Caco-2 (cell line): ENCODE data around the gene PSMC4. TPM values are rescaled to one million over a fixed set of nuclear protein-coding genes. Genes with fewer than 3 reads are reported as not detected.

Experiments
- BruUV-seq: library from RNA; stranded (reverse); fragments of 400-500 nt; replicated peaks from 2 replicates; lab custom pipeline; 2021; lab: Mats Ljungman, UMichigan
- CTCF ChIA-PET: fragments of 300-600 bp; sonication (Branson Sonifier 250); formaldehyde crosslinking; loops from one replicate; lab custom pipeline; 2022; ENCODE audit warnings: antibody characterized with exemption; lab: Charles Lee
- POLR2A ChIA-PET: fragments of 300-600 bp; sonication (Branson Sonifier 250); formaldehyde crosslinking; loops from one replicate; lab custom pipeline; 2022; ENCODE audit warnings: antibody characterized with exemption; lab: Charles Lee
- DNase-seq, 2 experiments: peaks; one replicate each; pipeline versions ENCODE4 v3.0.0 to v3.0.0-alpha.2; 2020 to 2022
- H3K27me3 ChIP-seq: replicated peaks from 2 replicates; pipeline ENCODE4 v1.6.0; 2011; ENCODE audit warnings: low read length; ENCODE audit not compliant: control insufficient read depth, insufficient read depth
- H3K36me3 ChIP-seq: 2 replicates; pipeline ENCODE4 v1.5.1; 2011; ENCODE audit warnings: low read length; ENCODE audit not compliant: control insufficient read depth, insufficient read depth
- H3K4me1 ChIP-seq: fragments of 250-450 bp; sonication (Bioruptor Pico); 2 replicates; pipeline ENCODE4 v1.5.1; 2020; ENCODE audit warnings: mild to moderate bottlenecking
- H3K4me3 ChIP-seq: 2 replicates; pipeline ENCODE4 v1.5.1; 2011; ENCODE audit warnings: low read depth, mild to moderate bottlenecking, control low read depth, low read length
- H3K9me3 ChIP-seq: fragments of 250-450 bp; sonication (Bioruptor Pico); 2 replicates; pipeline ENCODE4 v1.5.1; 2020; ENCODE audit warnings: mild to moderate bottlenecking, moderate library complexity
- H3K27ac Mint-ChIP-seq: one replicate; pipeline ENCODE4 v1.8.0; 2022; ENCODE audit warnings: mixed read lengths; ENCODE audit not compliant: unreplicated experiment
- H3K27me3 Mint-ChIP-seq: one replicate; pipeline ENCODE4 v1.8.0; 2022; ENCODE audit warnings: mixed read lengths; ENCODE audit not compliant: insufficient read depth, unreplicated experiment
- H3K36me3 Mint-ChIP-seq: one replicate; pipeline ENCODE4 v1.8.0; 2022; ENCODE audit warnings: mild to moderate bottlenecking, mixed read lengths; ENCODE audit not compliant: insufficient read depth, unreplicated experiment
- H3K4me1 Mint-ChIP-seq: one replicate; pipeline ENCODE4 v1.8.0; 2022; ENCODE audit warnings: low read depth, mixed read lengths; ENCODE audit not compliant: unreplicated experiment
- H3K4me3 Mint-ChIP-seq: one replicate; pipeline ENCODE4 v1.8.0; 2022; ENCODE audit warnings: mild to moderate bottlenecking, moderate library complexity, mixed read lengths; ENCODE audit not compliant: unreplicated experiment
- H3K9me3 Mint-ChIP-seq: one replicate; pipeline ENCODE4 v1.8.0; 2022; ENCODE audit warnings: mixed read lengths; ENCODE audit not compliant: unreplicated experiment
- CTCF ChIP-seq, 2 experiments: fragments of 200-600 bp in 1 of 2; IDR thresholded peaks; 1 replicate in 1 of 2; 2 replicates in 1 of 2; pipeline versions ENCODE4 v1.5.1 to v1.8.0; 2011 to 2022; ENCODE audit warnings: antibody characterized with exemption in 1 of 2, control low read depth in 1 of 2, inconsistent platforms in 1 of 2, low read depth in 1 of 2, low read length in 1 of 2, mild to moderate bottlenecking in 1 of 2, moderate library complexity in 1 of 2; ENCODE audit not compliant: insufficient read depth in 1 of 2, severe bottlenecking in 1 of 2, unreplicated experiment in 1 of 2
- intact Hi-C: fragments of 100-400 bp; cut with micrococcal nuclease; formaldehyde crosslinking; loops from one replicate; pipeline ENCODE4 v1.10.0; 2022; ENCODE audit not compliant: unreplicated experiment
- total RNA-seq: library from RNA; stranded (reverse); gene quantifications from 2 replicates; pipeline ENCODE4 v1.2.3, GENCODE V29; 2022

Gene PSMC4
- total RNA-seq, 1 experiment from 2014 or later: 183 TPM

- TF ChIP-seq CTCF (IDR thresholded peaks at IDR 0.05; ENCODE audit: insufficient read depth in 1 of 2, low read depth in 1 of 2, low read length in 1 of 2, severe bottlenecking in 1 of 2, unreplicated experiment in 1 of 2): peak in 1 of 2 experiments; percentile 4
- BruUV-seq: no TSS peak
- DNase-seq: peak; percentile 85 to 86
- Histone ChIP-seq H3K4me3 (peak within 1 kb of the TSS; percentile 81), H3K4me1 (no peaks in the 10 kb centered on the region; the same call in 1 of the 2 replicates), H3K9me3 (peaks cover 8% of the 10 kb centered on the region), H3K36me3 (peaks cover 2% of the 10 kb centered on the region; the same call in 1 of the 2 replicates), H3K27me3 (no peaks in the 10 kb centered on the region)
- CTCF ChIA-PET: interaction anchor here (0.5 to 1.6 kb wide), 3 partner anchors 26 to 195 kb away, joined by 3 to 10 read pairs (median 6); partner anchors contain the start of gene PSMC4
- Mint-ChIP-seq H3K9me3 (peaks cover 21% of the 10 kb centered on the region), H3K36me3 (peaks cover 9% of the 10 kb centered on the region), H3K4me1 (no peaks in the 10 kb centered on the region), H3K4me3 (peak within 1 kb of the TSS; percentile 85), H3K27ac (peak within 1 kb of the TSS; percentile 85), H3K27me3 (no peaks in the 10 kb centered on the region)
- intact Hi-C loops: loop anchor here (2.0 kb wide), 2 partner anchors 26 to 94 kb away; partner anchors contain the start of genes PSMC4 and ZNF780A
- POLR2A ChIA-PET: interaction anchor here (1.6 kb wide), 1 partner anchor 26 kb away, joined by 7 read pairs; the partner anchor contains the start of gene PSMC4
Observed at GRCh38 chr19:39996811-39997637, 26.1 kb downstream of the PSMC4 start, which contains the start of gene ZNF546. Gene ZNF546 (plus strand): TSS chr19:39997060. CDS start chr19:39998327, 1,267 bp downstream.

- Mint-ChIP-seq H3K9me3 (peaks cover 19% of the 10 kb centered on the region), H3K4me1 (no peaks in the 10 kb centered on the region), H3K27me3 (no peaks in the 10 kb centered on the region), H3K4me3 (peak overlapping the region; percentile 85), H3K27ac (no peak overlapping the region), H3K36me3 (peaks cover 9% of the 10 kb centered on the region)
- BruUV-seq: no TSS peak
- Histone ChIP-seq H3K4me3 (peak overlapping the region; percentile 81), H3K4me1 (no peaks in the 10 kb centered on the region; the same call in 1 of the 2 replicates), H3K36me3 (peaks cover 2% of the 10 kb centered on the region; the same call in 1 of the 2 replicates), H3K27me3 (no peaks in the 10 kb centered on the region), H3K9me3 (peaks cover 8% of the 10 kb centered on the region)
- DNase-seq: no peak
- POLR2A ChIA-PET: interaction anchor here (1.6 kb wide), 1 partner anchor 27 kb away, joined by 7 read pairs; the partner anchor contains the start of gene PSMC4
- TF ChIP-seq CTCF (IDR thresholded peaks at IDR 0.05; ENCODE audit: insufficient read depth in 1 of 2, low read depth in 1 of 2, low read length in 1 of 2, severe bottlenecking in 1 of 2, unreplicated experiment in 1 of 2): no peak
- CTCF ChIA-PET: interaction anchor here (1.6 kb wide), 1 partner anchor 27 kb away, joined by 10 read pairs; the partner anchor contains the start of gene PSMC4
- intact Hi-C loops: loop anchor here (2.0 kb wide), 2 partner anchors 27 to 93 kb away; partner anchors contain the start of genes PSMC4 and ZNF780A
Observed at GRCh38 chr19:39997638-39998216, 26.8 kb downstream of the PSMC4 start.

GRCh38 chr19:39998501-39998900 is 27.5 kb downstream of the PSMC4 start:
- H3K9me3 ChIP-seq: peaks cover 6% of the 10 kb centered on the region
- no peaks in the 10 kb centered on the region for H3K27me3 Mint-ChIP-seq
- CTCF ChIA-PET: no interaction called here
- no peaks in the 10 kb centered on the region for H3K4me1 Mint-ChIP-seq
- H3K27me3 ChIP-seq: no peaks in the 10 kb centered on the region
- TF ChIP-seq CTCF (IDR thresholded peaks at IDR 0.05; ENCODE audit: insufficient read depth in 1 of 2, low read depth in 1 of 2, low read length in 1 of 2, severe bottlenecking in 1 of 2, unreplicated experiment in 1 of 2): no peak
- H3K4me1 ChIP-seq: no peaks in the 10 kb centered on the region; the same call in 1 of the 2 replicates
- H3K9me3 Mint-ChIP-seq: peaks cover 11% of the 10 kb centered on the region
- no TSS peak for BruUV-seq
- H3K4me3 ChIP-seq: no peak overlapping the region
- intact Hi-C loops: no loop called here
- H3K36me3 ChIP-seq: peaks cover 2% of the 10 kb centered on the region; the same call in 1 of the 2 replicates
- POLR2A ChIA-PET: no interaction called here
- no peak overlapping the region for H3K27ac Mint-ChIP-seq
- H3K4me3 Mint-ChIP-seq: peak overlapping the region; percentile 85
- H3K36me3 Mint-ChIP-seq: peaks cover 9% of the 10 kb centered on the region
- no peak for DNase-seq
